Esophagus squamous epithelium (tissue), 4 donors: ENCODE measurements around the gene PODNL1.

Source experiments
- POLR2A ChIP-seq, 4 donors: fragments of 450-650 bp; IDR thresholded peaks; one replicate each; pipeline ENCODE4 v1.6.1; 2017; ENCODE audit warnings: antibody characterized with exemption in 4 of 4, mild to moderate bottlenecking in 4 of 4, moderate library complexity in 3 of 4
- TF ChIP-seq, protein P1 (sequence below), 6 experiments: fragments of 450-650 bp in 4 of 6; fragments of 200-600 bp in 2 of 6; sonication (generic) in 2 of 6; IDR thresholded peaks; one replicate each; pipeline ENCODE4 v1.5.1; 2016 to 2019; ENCODE audit warnings: antibody characterized with exemption in 6 of 6, mild to moderate bottlenecking in 4 of 6, moderate library complexity in 4 of 6

DNA sequence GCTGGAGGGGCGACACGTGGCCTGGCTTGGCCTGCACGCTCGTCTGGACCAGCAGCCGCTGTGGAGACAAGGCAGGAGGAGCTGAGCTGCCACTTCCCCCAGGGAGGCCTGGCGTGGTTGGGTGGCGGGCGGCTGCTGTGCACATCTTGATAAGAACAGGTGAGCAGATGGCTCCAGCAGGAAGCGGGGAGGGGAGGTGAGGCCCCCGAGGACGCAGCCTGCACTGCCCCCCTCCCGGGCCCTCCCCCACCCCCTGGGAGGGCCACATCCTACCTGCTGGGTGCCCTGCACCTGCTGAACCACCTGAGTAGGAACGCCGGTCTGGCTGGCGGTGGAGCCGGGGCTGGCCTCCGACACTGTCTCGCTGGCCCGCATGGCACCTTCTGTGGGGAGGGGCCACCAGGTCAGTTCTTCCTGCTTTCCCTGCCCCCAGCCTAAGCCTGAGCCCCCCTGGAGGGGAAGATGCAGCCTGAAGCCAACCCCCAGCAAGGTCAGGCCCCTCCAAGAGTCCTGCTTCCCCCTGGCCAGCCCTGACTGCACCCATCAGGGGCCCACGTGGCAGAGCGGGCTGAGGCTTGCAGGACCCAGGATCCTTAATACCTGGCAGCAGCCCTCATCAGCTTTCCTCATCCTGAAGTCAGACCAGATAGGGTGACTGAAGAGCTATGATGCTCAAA, 45.1 kb upstream of the PODNL1 start:
- TF ChIP-seq, protein P1, sequence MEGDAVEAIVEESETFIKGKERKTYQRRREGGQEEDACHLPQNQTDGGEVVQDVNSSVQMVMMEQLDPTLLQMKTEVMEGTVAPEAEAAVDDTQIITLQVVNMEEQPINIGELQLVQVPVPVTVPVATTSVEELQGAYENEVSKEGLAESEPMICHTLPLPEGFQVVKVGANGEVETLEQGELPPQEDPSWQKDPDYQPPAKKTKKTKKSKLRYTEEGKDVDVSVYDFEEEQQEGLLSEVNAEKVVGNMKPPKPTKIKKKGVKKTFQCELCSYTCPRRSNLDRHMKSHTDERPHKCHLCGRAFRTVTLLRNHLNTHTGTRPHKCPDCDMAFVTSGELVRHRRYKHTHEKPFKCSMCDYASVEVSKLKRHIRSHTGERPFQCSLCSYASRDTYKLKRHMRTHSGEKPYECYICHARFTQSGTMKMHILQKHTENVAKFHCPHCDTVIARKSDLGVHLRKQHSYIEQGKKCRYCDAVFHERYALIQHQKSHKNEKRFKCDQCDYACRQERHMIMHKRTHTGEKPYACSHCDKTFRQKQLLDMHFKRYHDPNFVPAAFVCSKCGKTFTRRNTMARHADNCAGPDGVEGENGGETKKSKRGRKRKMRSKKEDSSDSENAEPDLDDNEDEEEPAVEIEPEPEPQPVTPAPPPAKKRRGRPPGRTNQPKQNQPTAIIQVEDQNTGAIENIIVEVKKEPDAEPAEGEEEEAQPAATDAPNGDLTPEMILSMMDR (IDR thresholded peaks at IDR 0.05) = no peak
- TF ChIP-seq POLR2A (IDR thresholded peaks at IDR 0.05) = no peak
